HepG2 (cell line): ENCODE measurements around the gene ELAVL3. TPM values are rescaled to one million over a fixed set of nuclear protein-coding genes. Genes with fewer than 3 reads are reported as not detected.

Experiments
- FOXA1 ChIP-seq, 2 experiments: fragments of 450-650 bp in 1 of 2; sonication (generic) in 1 of 2; formaldehyde crosslinking in 1 of 2; IDR thresholded peaks; 2 replicates each; pipeline versions ENCODE4 v1.4.0 to v1.6.1; 2016 to 2020; ENCODE audit warnings: missing genetic modification reagents in 1 of 2
- HHEX ChIP-seq: IDR thresholded peaks from 2 replicates; pipeline ENCODE4 v1.6.1; 2016; ENCODE audit warnings: control low read depth
- HOXA7 ChIP-seq: sonication (generic); formaldehyde crosslinking; IDR thresholded peaks from 2 replicates; pipeline ENCODE4 v1.8.1; 2022; ENCODE audit warnings: mild to moderate bottlenecking, missing genetic modification reagents, moderate library complexity
- PLRG1 ChIP-seq: fragments of 450-650 bp; conservative IDR thresholded peaks from 2 replicates; pipeline ENCODE4 v1.6.1; 2016
- TOE1 ChIP-seq: sonication (generic); formaldehyde crosslinking; IDR thresholded peaks from 2 replicates; pipeline ENCODE4 v1.4.0; 2020; ENCODE audit warnings: mild to moderate bottlenecking, missing genetic modification reagents
- ZNF17 ChIP-seq: sonication (generic); formaldehyde crosslinking; IDR thresholded peaks from 2 replicates; pipeline ENCODE4 v1.5.0; 2020; ENCODE audit warnings: mild to moderate bottlenecking, missing genetic modification reagents
- ZNF296 ChIP-seq: sonication (generic); formaldehyde crosslinking; conservative IDR thresholded peaks from 2 replicates; pipeline ENCODE4 v1.5.0; 2020; ENCODE audit warnings: mild to moderate bottlenecking, missing genetic modification reagents
- ZNF382 ChIP-seq: sonication (generic); formaldehyde crosslinking; IDR thresholded peaks from 2 replicates; pipeline ENCODE4 v1.5.0; 2020; ENCODE audit warnings: missing genetic modification reagents, mild to moderate bottlenecking, borderline replicate concordance
- ZNF451 ChIP-seq: sonication (generic); formaldehyde crosslinking; IDR thresholded peaks from 2 replicates; pipeline ENCODE4 v1.5.0; 2020; ENCODE audit warnings: mild to moderate bottlenecking, missing genetic modification reagents
- ZSCAN12 ChIP-seq: sonication (generic); formaldehyde crosslinking; IDR thresholded peaks from 2 replicates; pipeline ENCODE4 v1.9.0; 2021; ENCODE audit warnings: mild to moderate bottlenecking, missing genetic modification reagents
- polyA plus RNA-seq, 8 experiments: library from polyadenylated mRNA; depleted of rRNA in 3 of 8; stranded (reverse) in 7 of 8; unstranded in 1 of 8; fragments of >200 nt; fragmentation: Illumina TruSeq in 4 of 8; extraction: Trizol in 4 of 8; gene quantifications; 2 replicates each; pipeline versions ENCODE4 v1.2.1 to v1.2.3, GENCODE V29; 2011 to 2016; ENCODE audit warnings: low read depth in 4 of 8, missing spikeins in 1 of 8, mixed read lengths in 1 of 8; ENCODE audit not compliant: insufficient read depth in 1 of 8
- total RNA-seq, 5 experiments: library from RNA; depleted of rRNA; stranded (reverse); fragments of >200 nt; fragmentation: Illumina TruSeq; extraction: Trizol; gene quantifications; 2 replicates each; pipeline ENCODE4 v1.2.3, GENCODE V29; 2016; ENCODE audit warnings: low read depth in 1 of 5
- TF ChIP-seq, protein P1 (sequence below): sonication (generic); formaldehyde crosslinking; IDR thresholded peaks from 2 replicates; pipeline ENCODE4 v1.4.0; 2020; ENCODE audit warnings: missing genetic modification reagents
- TF ChIP-seq, protein P2 (sequence below): sonication (generic); formaldehyde crosslinking; IDR thresholded peaks from 2 replicates; pipeline ENCODE4 v1.5.0; 2020; ENCODE audit warnings: mild to moderate bottlenecking, missing genetic modification reagents, borderline replicate concordance
- TF ChIP-seq, protein P3 (sequence below): sonication (generic); formaldehyde crosslinking; IDR thresholded peaks from 2 replicates; pipeline ENCODE4 v1.4.0; 2020; ENCODE audit warnings: missing genetic modification reagents
- TF ChIP-seq, protein P4 (sequence below): sonication (generic); formaldehyde crosslinking; IDR thresholded peaks from 2 replicates; pipeline ENCODE4 v1.4.0; 2020; ENCODE audit warnings: missing genetic modification reagents

Gene ELAVL3
- total and polyA plus RNA-seq, 2 of the 13 experiments (the other 11 are each of a cell fraction or from before 2014, with no cell fraction given) = 0.03 TPM; not detected in 1

DNA sequence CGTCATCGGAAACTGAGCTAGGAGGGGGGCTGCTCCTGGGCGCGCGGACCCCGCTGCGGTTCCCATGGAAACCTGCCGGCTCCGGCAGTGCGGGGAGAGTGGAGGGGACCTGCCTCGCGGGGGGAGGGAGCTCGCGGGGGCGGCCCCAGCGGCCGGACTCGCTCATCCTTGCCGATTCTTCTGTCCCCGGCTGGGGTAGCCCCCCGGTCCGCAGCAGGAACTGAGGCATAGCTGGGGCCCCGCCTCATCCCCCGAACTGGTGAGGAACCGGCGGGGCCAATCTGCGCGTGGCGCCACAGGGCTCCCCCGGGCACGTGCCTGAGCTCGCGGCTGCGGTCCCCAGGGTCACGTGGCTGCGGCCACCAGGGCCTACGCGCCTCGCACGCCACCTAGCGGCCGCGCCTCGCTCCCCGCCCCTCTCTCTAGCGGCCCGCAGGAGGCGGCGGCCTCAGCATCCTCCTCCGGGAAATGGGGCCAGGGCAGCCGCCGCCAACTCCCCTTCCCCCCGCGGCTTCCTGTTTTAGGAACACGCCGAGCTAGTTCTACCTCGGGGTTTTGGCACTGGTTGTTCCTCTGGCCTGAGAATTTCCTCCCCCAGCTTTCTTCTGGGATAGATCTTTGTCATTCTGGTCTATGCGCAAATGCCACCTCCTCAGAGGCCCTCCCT lies 1.7 kb upstream of the ELAVL3 start (continued):
- TF ChIP-seq, protein P1, sequence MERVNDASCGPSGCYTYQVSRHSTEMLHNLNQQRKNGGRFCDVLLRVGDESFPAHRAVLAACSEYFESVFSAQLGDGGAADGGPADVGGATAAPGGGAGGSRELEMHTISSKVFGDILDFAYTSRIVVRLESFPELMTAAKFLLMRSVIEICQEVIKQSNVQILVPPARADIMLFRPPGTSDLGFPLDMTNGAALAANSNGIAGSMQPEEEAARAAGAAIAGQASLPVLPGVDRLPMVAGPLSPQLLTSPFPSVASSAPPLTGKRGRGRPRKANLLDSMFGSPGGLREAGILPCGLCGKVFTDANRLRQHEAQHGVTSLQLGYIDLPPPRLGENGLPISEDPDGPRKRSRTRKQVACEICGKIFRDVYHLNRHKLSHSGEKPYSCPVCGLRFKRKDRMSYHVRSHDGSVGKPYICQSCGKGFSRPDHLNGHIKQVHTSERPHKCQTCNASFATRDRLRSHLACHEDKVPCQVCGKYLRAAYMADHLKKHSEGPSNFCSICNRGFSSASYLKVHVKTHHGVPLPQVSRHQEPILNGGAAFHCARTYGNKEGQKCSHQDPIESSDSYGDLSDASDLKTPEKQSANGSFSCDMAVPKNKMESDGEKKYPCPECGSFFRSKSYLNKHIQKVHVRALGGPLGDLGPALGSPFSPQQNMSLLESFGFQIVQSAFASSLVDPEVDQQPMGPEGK = peak; percentile 63
- TF ChIP-seq PLRG1 = no peak
- TF ChIP-seq HOXA7 = no peak
- TF ChIP-seq ZNF451 = peak; percentile 95
- 0 out of 2 replicates have a peak, but pooled peaks have one; percentile 59 for TF ChIP-seq ZSCAN12 (CRISPR knock-in tag)
- TF ChIP-seq TOE1 (CRISPR knock-in tag) = no peak; the same call in 1 of the 2 replicates
- no peak for TF ChIP-seq FOXA1 (IDR thresholded peaks at IDR 0.05)
- TF ChIP-seq FOXA1 (CRISPR knock-in tag; IDR thresholded peaks at IDR 0.05) = peak; percentile 41; the same call in 1 of the 2 replicates
- no peak for TF ChIP-seq ZNF17 (CRISPR knock-in tag)
- TF ChIP-seq ZNF382 (CRISPR knock-in tag) = no peak
- no peak for TF ChIP-seq ZNF296
- TF ChIP-seq, protein P2, sequence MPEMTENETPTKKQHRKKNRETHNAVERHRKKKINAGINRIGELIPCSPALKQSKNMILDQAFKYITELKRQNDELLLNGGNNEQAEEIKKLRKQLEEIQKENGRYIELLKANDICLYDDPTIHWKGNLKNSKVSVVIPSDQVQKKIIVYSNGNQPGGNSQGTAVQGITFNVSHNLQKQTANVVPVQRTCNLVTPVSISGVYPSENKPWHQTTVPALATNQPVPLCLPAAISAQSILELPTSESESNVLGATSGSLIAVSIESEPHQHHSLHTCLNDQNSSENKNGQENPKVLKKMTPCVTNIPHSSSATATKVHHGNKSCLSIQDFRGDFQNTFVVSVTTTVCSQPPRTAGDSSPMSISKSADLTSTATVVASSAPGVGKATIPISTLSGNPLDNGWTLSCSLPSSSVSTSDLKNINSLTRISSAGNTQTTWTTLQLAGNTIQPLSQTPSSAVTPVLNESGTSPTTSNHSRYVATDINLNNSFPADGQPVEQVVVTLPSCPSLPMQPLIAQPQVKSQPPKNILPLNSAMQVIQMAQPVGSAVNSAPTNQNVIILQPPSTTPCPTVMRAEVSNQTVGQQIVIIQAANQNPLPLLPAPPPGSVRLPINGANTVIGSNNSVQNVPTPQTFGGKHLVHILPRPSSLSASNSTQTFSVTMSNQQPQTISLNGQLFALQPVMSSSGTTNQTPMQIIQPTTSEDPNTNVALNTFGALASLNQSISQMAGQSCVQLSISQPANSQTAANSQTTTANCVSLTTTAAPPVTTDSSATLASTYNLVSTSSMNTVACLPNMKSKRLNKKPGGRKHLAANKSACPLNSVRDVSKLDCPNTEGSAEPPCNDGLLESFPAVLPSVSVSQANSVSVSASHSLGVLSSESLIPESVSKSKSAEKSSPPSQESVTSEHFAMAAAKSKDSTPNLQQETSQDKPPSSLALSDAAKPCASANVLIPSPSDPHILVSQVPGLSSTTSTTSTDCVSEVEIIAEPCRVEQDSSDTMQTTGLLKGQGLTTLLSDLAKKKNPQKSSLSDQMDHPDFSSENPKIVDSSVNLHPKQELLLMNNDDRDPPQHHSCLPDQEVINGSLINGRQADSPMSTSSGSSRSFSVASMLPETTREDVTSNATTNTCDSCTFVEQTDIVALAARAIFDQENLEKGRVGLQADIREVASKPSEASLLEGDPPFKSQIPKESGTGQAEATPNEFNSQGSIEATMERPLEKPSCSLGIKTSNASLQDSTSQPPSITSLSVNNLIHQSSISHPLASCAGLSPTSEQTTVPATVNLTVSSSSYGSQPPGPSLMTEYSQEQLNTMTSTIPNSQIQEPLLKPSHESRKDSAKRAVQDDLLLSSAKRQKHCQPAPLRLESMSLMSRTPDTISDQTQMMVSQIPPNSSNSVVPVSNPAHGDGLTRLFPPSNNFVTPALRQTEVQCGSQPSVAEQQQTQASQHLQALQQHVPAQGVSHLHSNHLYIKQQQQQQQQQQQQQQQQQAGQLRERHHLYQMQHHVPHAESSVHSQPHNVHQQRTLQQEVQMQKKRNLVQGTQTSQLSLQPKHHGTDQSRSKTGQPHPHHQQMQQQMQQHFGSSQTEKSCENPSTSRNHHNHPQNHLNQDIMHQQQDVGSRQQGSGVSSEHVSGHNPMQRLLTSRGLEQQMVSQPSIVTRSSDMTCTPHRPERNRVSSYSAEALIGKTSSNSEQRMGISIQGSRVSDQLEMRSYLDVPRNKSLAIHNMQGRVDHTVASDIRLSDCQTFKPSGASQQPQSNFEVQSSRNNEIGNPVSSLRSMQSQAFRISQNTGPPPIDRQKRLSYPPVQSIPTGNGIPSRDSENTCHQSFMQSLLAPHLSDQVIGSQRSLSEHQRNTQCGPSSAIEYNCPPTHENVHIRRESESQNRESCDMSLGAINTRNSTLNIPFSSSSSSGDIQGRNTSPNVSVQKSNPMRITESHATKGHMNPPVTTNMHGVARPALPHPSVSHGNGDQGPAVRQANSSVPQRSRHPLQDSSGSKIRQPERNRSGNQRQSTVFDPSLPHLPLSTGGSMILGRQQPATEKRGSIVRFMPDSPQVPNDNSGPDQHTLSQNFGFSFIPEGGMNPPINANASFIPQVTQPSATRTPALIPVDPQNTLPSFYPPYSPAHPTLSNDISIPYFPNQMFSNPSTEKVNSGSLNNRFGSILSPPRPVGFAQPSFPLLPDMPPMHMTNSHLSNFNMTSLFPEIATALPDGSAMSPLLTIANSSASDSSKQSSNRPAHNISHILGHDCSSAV (CRISPR knock-in tag) = peak; percentile 25; the same call in 1 of the 2 replicates
- TF ChIP-seq, protein P3, sequence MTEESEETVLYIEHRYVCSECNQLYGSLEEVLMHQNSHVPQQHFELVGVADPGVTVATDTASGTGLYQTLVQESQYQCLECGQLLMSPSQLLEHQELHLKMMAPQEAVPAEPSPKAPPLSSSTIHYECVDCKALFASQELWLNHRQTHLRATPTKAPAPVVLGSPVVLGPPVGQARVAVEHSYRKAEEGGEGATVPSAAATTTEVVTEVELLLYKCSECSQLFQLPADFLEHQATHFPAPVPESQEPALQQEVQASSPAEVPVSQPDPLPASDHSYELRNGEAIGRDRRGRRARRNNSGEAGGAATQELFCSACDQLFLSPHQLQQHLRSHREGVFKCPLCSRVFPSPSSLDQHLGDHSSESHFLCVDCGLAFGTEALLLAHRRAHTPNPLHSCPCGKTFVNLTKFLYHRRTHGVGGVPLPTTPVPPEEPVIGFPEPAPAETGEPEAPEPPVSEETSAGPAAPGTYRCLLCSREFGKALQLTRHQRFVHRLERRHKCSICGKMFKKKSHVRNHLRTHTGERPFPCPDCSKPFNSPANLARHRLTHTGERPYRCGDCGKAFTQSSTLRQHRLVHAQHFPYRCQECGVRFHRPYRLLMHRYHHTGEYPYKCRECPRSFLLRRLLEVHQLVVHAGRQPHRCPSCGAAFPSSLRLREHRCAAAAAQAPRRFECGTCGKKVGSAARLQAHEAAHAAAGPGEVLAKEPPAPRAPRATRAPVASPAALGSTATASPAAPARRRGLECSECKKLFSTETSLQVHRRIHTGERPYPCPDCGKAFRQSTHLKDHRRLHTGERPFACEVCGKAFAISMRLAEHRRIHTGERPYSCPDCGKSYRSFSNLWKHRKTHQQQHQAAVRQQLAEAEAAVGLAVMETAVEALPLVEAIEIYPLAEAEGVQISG (CRISPR knock-in tag) = peak; percentile 83
- TF ChIP-seq, protein P4, sequence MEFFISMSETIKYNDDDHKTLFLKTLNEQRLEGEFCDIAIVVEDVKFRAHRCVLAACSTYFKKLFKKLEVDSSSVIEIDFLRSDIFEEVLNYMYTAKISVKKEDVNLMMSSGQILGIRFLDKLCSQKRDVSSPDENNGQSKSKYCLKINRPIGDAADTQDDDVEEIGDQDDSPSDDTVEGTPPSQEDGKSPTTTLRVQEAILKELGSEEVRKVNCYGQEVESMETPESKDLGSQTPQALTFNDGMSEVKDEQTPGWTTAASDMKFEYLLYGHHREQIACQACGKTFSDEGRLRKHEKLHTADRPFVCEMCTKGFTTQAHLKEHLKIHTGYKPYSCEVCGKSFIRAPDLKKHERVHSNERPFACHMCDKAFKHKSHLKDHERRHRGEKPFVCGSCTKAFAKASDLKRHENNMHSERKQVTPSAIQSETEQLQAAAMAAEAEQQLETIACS (CRISPR knock-in tag) = peak; percentile 61
- no peak for TF ChIP-seq HHEX (CRISPR knock-in tag)
